K562 (cell line): Measurements from ENCODE around the gene CACNG3. TPM values are rescaled to one million over a fixed set of nuclear protein-coding genes. Genes with fewer than 3 reads are reported as not detected.

Source experiments
- CEBPZ ChIP-seq: fragments of 150-350 bp; IDR thresholded peaks from 2 replicates; pipeline ENCODE4 v1.6.1; 2014; ENCODE audit warnings: low read depth, mild to moderate bottlenecking, low read length, borderline replicate concordance
- CREBBP ChIP-seq: IDR thresholded peaks from one replicate; pipeline ENCODE4 v1.6.1; 2012; ENCODE audit warnings: low read depth, mild to moderate bottlenecking, control low read depth, inconsistent platforms, low read length
- DDX20 ChIP-seq: fragments of 450-650 bp; IDR thresholded peaks from 2 replicates; pipeline ENCODE4 v1.6.1; 2016; ENCODE audit warnings: missing genetic modification characterization, low read depth, mild to moderate bottlenecking, missing compliant biosample characterization, moderate library complexity
- LARP7 ChIP-seq: fragments of 450-650 bp; IDR thresholded peaks from 2 replicates; pipeline ENCODE4 v1.6.1; 2016
- REST ChIP-seq, 2 experiments: fragments of 450-650 bp; formaldehyde crosslinking in 1 of 2; IDR thresholded peaks; 2 replicates each; pipeline versions ENCODE4 v1.4.0 to v1.6.1; 2014 to 2020; ENCODE audit warnings: mild to moderate bottlenecking in 2 of 2, borderline replicate concordance in 1 of 2, low read depth in 1 of 2
- polyA plus RNA-seq, 8 experiments: library from polyadenylated mRNA; depleted of rRNA in 4 of 8; stranded (reverse) in 5 of 8; unstranded in 3 of 8; fragments of >200 nt; fragmentation: Nextera tagmentation in 2 of 8; fragmentation: Illumina TruSeq in 1 of 8; extraction: Ambion mirVana in 2 of 8; extraction: Trizol in 1 of 8; gene quantifications; 2 replicates each; pipeline versions ENCODE4 v1.2.1 to v1.2.3, GENCODE V29; 2011 to 2014; ENCODE audit warnings: inconsistent platforms in 1 of 8, missing spikeins in 1 of 8
- total RNA-seq, 7 experiments: library from RNA; depleted of rRNA in 6 of 7; stranded (reverse); fragments of >200 nt in 6 of 7; fragmentation: Illumina TruSeq in 2 of 7; extraction: Trizol in 2 of 7; gene quantifications; 2 replicates each; pipeline versions ENCODE4 v1.2.1 to v1.2.3, GENCODE V29; 2011 to 2021; ENCODE audit warnings: low replicate concordance in 1 of 7

The CACNG3 gene
- total and polyA plus RNA-seq, 9 of the 15 experiments (the other 6 are each of a cell fraction or from before 2014, with no cell fraction given) = not detected

- TF ChIP-seq CEBPZ (no peak), DDX20 (tag) (no peak), LARP7 (no peak), REST (IDR thresholded peaks at IDR 0.05; ENCODE audit: borderline replicate concordance) (no peak), REST (CRISPR knock-in tag; IDR thresholded peaks at IDR 0.05; ENCODE audit: low read depth) (no peak), CREBBP (no peak)
These were observed 47.4 kb upstream of the CACNG3 start (continued) for GRCh38 chr16:24208710-24209109.
